Smooth muscle cell of the brain vasculature (primary cell): Measurements from ENCODE around the gene KIF1A.

Experiments
- DNase-seq: peaks from one replicate; pipeline ENCODE4 v3.0.0-alpha.2; 2012; ENCODE audit warnings: low read depth, low spot score

The KIF1A gene

GRCh38 chr2:240736281-240737250 is 83.5 kb downstream of the KIF1A start:
- no peak for DNase-seq

GRCh38 chr2:240735476-240735875 is 84.5 kb downstream of the KIF1A start:
- DNase-seq, result no peak

GRCh38 chr2:240734756-240735155 is 85.3 kb downstream of the KIF1A start:
- no peak for DNase-seq

- DNase-seq, result no peak
Observed at GRCh38 chr2:240733803-240734495, 86.1 kb downstream of the KIF1A start.

GRCh38 chr2:240732911-240733622 is 87.0 kb downstream of the KIF1A start:
- DNase-seq, result no peak

- no peak for DNase-seq
Observed at GRCh38 chr2:240732184-240732583, 87.8 kb downstream of the KIF1A start.

GRCh38 chr2:240731178-240731545 is 88.9 kb downstream of the KIF1A start:
- DNase-seq, result no peak

- DNase-seq, result no peak
Observed at GRCh38 chr2:240730501-240731177, 89.4 kb downstream of the KIF1A start.

GRCh38 chr2:240728827-240729226 is 91.2 kb downstream of the KIF1A start:
- no peak for DNase-seq

- DNase-seq, result no peak
Observed at GRCh38 chr2:240728361-240728760, 91.7 kb downstream of the KIF1A start.

- no peak for DNase-seq
Observed at GRCh38 chr2:240727913-240728312, 92.1 kb downstream of the KIF1A start.

- no peak for DNase-seq
Observed at GRCh38 chr2:240727439-240727838, 92.6 kb downstream of the KIF1A start.

GRCh38 chr2:240726876-240727275 is 93.1 kb downstream of the KIF1A start:
- no peak for DNase-seq

- DNase-seq, result no peak
Observed at GRCh38 chr2:240725671-240726070, 94.3 kb downstream of the KIF1A start.

GRCh38 chr2:240725266-240725665 is 94.8 kb downstream of the KIF1A start:
- no peak for DNase-seq

- no peak for DNase-seq
Observed at GRCh38 chr2:240724431-240724830, 95.6 kb downstream of the KIF1A start.

GRCh38 chr2:240723851-240724250 is 96.2 kb downstream of the KIF1A start:
- DNase-seq, result no peak

GRCh38 chr2:240722796-240723735 is 97.0 kb downstream of the KIF1A start:
- DNase-seq, result no peak

- DNase-seq, result no peak
Observed at GRCh38 chr2:240722376-240722775, 97.6 kb downstream of the KIF1A start.

- DNase-seq, result no peak
Observed at GRCh38 chr2:240721596-240722180, 98.3 kb downstream of the KIF1A start.
